Activated CD4-positive, alpha-beta T cell treated with anti-CD3 and anti-CD28 coated beads for 36 hours (primary cell): ENCODE data around the gene PCDHGB2. TPM values are rescaled to one million over a fixed set of nuclear protein-coding genes. Genes with fewer than 3 reads are reported as not detected.
"Not testable (repeated sequence)": the region's sequence is repeated elsewhere in the genome, so short reads cannot be mapped to it uniquely, and the experiment has no call there.

ENCODE experiments used
- ATAC-seq: fragments of 200-7000 bp; cut with Tn5 transposase; one replicate; pipeline ENCODE4 v1.10.0; 2021; ENCODE audit warnings: mild to moderate bottlenecking, moderate library complexity
- CTCF ChIA-PET: fragments of 350-600 bp; sonication (Branson Sonifier 250); formaldehyde crosslinking; loops from one replicate; lab custom pipeline; 2021; ENCODE audit warnings: antibody characterized with exemption; lab: Charles Lee
- POLR2A ChIA-PET: fragments of 350-600 bp; sonication (Branson Sonifier 250); formaldehyde crosslinking; loops from one replicate; lab custom pipeline; 2021; ENCODE audit warnings: antibody characterized with exemption, inconsistent platforms; lab: Charles Lee
- DNase-seq: peaks from one replicate; pipeline ENCODE4 v3.0.0-alpha.2; 2020
- H3K27ac Mint-ChIP-seq: one replicate; pipeline ENCODE4 v1.8.0; 2021; ENCODE audit warnings: mixed read lengths
- H3K27me3 Mint-ChIP-seq: one replicate; pipeline ENCODE4 v1.8.0; 2021; ENCODE audit warnings: mixed read lengths
- H3K36me3 Mint-ChIP-seq: one replicate; pipeline ENCODE4 v1.8.0; 2021; ENCODE audit warnings: low read depth, mixed read lengths
- H3K4me1 Mint-ChIP-seq: one replicate; pipeline ENCODE4 v1.8.0; 2021; ENCODE audit warnings: mixed read lengths
- H3K4me3 Mint-ChIP-seq: one replicate; pipeline ENCODE4 v1.8.0; 2021; ENCODE audit warnings: mild to moderate bottlenecking, moderate library complexity, mixed read lengths
- H3K9me3 Mint-ChIP-seq: one replicate; pipeline ENCODE4 v1.8.0; 2021; ENCODE audit warnings: low read depth, mixed read lengths
- intact Hi-C, 2 experiments: fragments of 100-400 bp; cut with DNase I in 1 of 2; cut with micrococcal nuclease in 1 of 2; formaldehyde crosslinking; loops; one replicate each; pipeline versions ENCODE4 v1.14.2 to v1.15.1; 2022 to 2024; cut with DNase I, micrococcal nuclease
- total RNA-seq, 2 experiments: library from RNA; stranded (reverse); gene quantifications; one replicate each; pipeline ENCODE4 v1.2.3, GENCODE V29; 2021

The PCDHGB2 gene
- total RNA-seq = under 1 TPM; 0.07 to 0.18 TPM

- Mint-ChIP-seq H3K4me1 (peaks cover 2% of the 10 kb centered on the region), H3K9me3 (peaks cover 32% of the 10 kb centered on the region), H3K27me3 (peaks cover 76% of the 10 kb centered on the region), H3K27ac (no peak within 1 kb of the TSS), H3K36me3 (peaks cover 26% of the 10 kb centered on the region), H3K4me3 (peak within 1 kb of the TSS; percentile 61)
- POLR2A ChIA-PET = no interaction called here
- intact Hi-C loops = loop anchor here (5.0 to 10.0 kb wide), 5 partner anchors 115 to 565 kb away; partner anchors contain the start of genes PCDHA12 (in 1 of the 2), PCDHA2 (in 1 of the 2), PCDHA8 (in 1 of the 2) and PCDHA9 (in 1 of the 2)
- ATAC-seq (peak; percentile 19), DNase-seq (no peak)
- CTCF ChIA-PET = interaction anchor here (1.0 to 2.4 kb wide), 5 partner anchors 10 to 204 kb away, joined by 3 to 6 read pairs (median 4); partner anchors contain the start of gene PCDHGA12
These were observed at the start of gene PCDHGB2 for GRCh38 chr5:141359790-141360426. TSS of gene PCDHGB2 (plus strand) at chr5:141359994. CDS start at chr5:141360136, 142 bp downstream.

- peaks cover 68% of the 10 kb centered on the region for H3K36me3 Mint-ChIP-seq
These were observed 46.1 kb upstream of the PCDHGB2 start for GRCh38 chr5:141313711-141314110.

GRCh38 chr5:141316963-141317362 lies 42.8 kb upstream of the PCDHGB2 start:
- POLR2A ChIA-PET = not testable (repeated sequence)
- peaks cover 23% of the 10 kb centered on the region for H3K4me1 Mint-ChIP-seq

More at GRCh38 chr5:141313711-141314110, 46.1 kb upstream of the PCDHGB2 start:
- intact Hi-C loops = no loop called here
- ChIA-PET CTCF (no interaction called here), POLR2A (no interaction called here)
- Mint-ChIP-seq H3K27me3 (no peaks in the 10 kb centered on the region), H3K9me3 (peaks cover 57% of the 10 kb centered on the region), H3K4me1 (peaks cover 4% of the 10 kb centered on the region), H3K4me3 (no peak overlapping the region), H3K27ac (no peak overlapping the region)
- ATAC-seq (no peak), DNase-seq (no peak)

GRCh38 chr5:141319202-141319601 lies 40.6 kb upstream of the PCDHGB2 start:
- Mint-ChIP-seq H3K4me1 (peaks cover 23% of the 10 kb centered on the region), H3K9me3 (peaks cover 40% of the 10 kb centered on the region), H3K27me3 (no peaks in the 10 kb centered on the region), H3K27ac (no peak overlapping the region), H3K4me3 (peak overlapping the region; percentile 91), H3K36me3 (peaks cover 73% of the 10 kb centered on the region)
- CTCF ChIA-PET = interaction anchor here (0.7 to 3.6 kb wide), 14 partner anchors 9 to 915 kb away, joined by 3 to 25 read pairs (median 4); partner anchors contain the start of genes PCDHGA1, PCDHGA11, PCDHGB3 and PCDHGB6
- no peak for ATAC-seq
- POLR2A ChIA-PET = no interaction called here
- DNase-seq = no peak
- intact Hi-C loops = no loop called here

More at GRCh38 chr5:141316963-141317362, 42.8 kb upstream of the PCDHGB2 start:
- H3K27ac Mint-ChIP-seq, intact Hi-C loops, ATAC-seq, H3K27me3 Mint-ChIP-seq, DNase-seq, H3K4me3 Mint-ChIP-seq: not testable (repeated sequence)
- Mint-ChIP-seq H3K36me3 (peaks cover 82% of the 10 kb centered on the region), H3K9me3 (peaks cover 51% of the 10 kb centered on the region)
- CTCF ChIA-PET = interaction anchor here (0.8 to 0.9 kb wide), 2 partner anchors 9 to 13 kb away, joined by 3 read pairs; partner anchors contain the start of gene SLC25A2

- H3K9me3 Mint-ChIP-seq = peaks cover 38% of the 10 kb centered on the region
- POLR2A ChIA-PET = interaction anchor here (0.8 to 1.4 kb wide), 2 partner anchors 10 to 50 kb away, joined by 4 read pairs; partner anchors contain the start of gene PCDHGB3
- DNase-seq = no peak
- peak overlapping the region; percentile 100 for H3K27ac Mint-ChIP-seq
- CTCF ChIA-PET = interaction anchor here (0.8 to 3.6 kb wide), 24 partner anchors 8 to 915 kb away, joined by 3 to 25 read pairs (median 4); partner anchors contain the start of genes PCDHGA1, PCDHGA10, PCDHGA11 and PCDHGA12
- H3K36me3 Mint-ChIP-seq = peaks cover 70% of the 10 kb centered on the region
- ATAC-seq = no peak
- peaks cover 2% of the 10 kb centered on the region for H3K27me3 Mint-ChIP-seq
- H3K4me3 Mint-ChIP-seq = peak overlapping the region; percentile 91
- intact Hi-C loops = loop anchor here (1.0 to 10.0 kb wide), 13 partner anchors 61 to 919 kb away; partner anchors contain the start of genes ANKHD1 (in 1 of the 2), DELE1 (in 1 of the 2), DIAPH1 (in 1 of the 2) and HDAC3 (in 1 of the 2)
- peaks cover 23% of the 10 kb centered on the region for H3K4me1 Mint-ChIP-seq
These were observed 40.1 kb upstream of the PCDHGB2 start for GRCh38 chr5:141319699-141320098.

GRCh38 chr5:141320225-141321169 lies 39.3 kb upstream of the PCDHGB2 start, which contains the start of gene TAF7:
TSS of gene TAF7 (minus strand) at chr5:141320784. CDS start at chr5:141320044, 740 bp downstream.
- Mint-ChIP-seq H3K27me3 (peaks cover 2% of the 10 kb centered on the region), H3K4me3 (peak within 1 kb of the TSS; percentile 91), H3K9me3 (peaks cover 32% of the 10 kb centered on the region), H3K27ac (peak within 1 kb of the TSS; percentile 100), H3K4me1 (peaks cover 23% of the 10 kb centered on the region), H3K36me3 (peaks cover 62% of the 10 kb centered on the region)
- DNase-seq (peak; percentile 96), ATAC-seq (peak; percentile 96)
- intact Hi-C loops = loop anchor here (1.0 to 10.0 kb wide), 13 partner anchors 62 to 920 kb away; partner anchors contain the start of genes ANKHD1 (in 1 of the 2), DELE1 (in 1 of the 2), DIAPH1 (in 1 of the 2) and HDAC3 (in 1 of the 2)
- ChIA-PET CTCF (interaction anchor here (0.5 to 3.6 kb wide), 31 partner anchors 8 to 1693 kb away, joined by 3 to 25 read pairs (median 4); partner anchors contain the start of genes PCDHGA1, PCDHGA10, PCDHGA11 and PCDHGA12), POLR2A (interaction anchor here (0.8 to 1.4 kb wide), 3 partner anchors 10 to 50 kb away, joined by 3 to 4 read pairs (median 4); partner anchors contain the start of gene PCDHGB3)

GRCh38 chr5:141322261-141322660 lies 37.5 kb upstream of the PCDHGB2 start:
- Mint-ChIP-seq H3K27ac (no peak overlapping the region), H3K4me1 (peaks cover 25% of the 10 kb centered on the region), H3K36me3 (peaks cover 52% of the 10 kb centered on the region), H3K27me3 (peaks cover 10% of the 10 kb centered on the region), H3K4me3 (no peak overlapping the region), H3K9me3 (peaks cover 34% of the 10 kb centered on the region)
- no peak for ATAC-seq
- intact Hi-C loops = loop anchor here (5.0 to 10.0 kb wide), 6 partner anchors 240 to 685 kb away; partner anchors contain the start of genes DELE1 (in 1 of the 2), HDAC3 (in 1 of the 2), RELL2 (in 1 of the 2) and RNF14 (in 1 of the 2)
- no peak for DNase-seq
- ChIA-PET CTCF (interaction anchor here (0.7 to 1.4 kb wide), 3 partner anchors 9 to 22 kb away, joined by 3 to 5 read pairs (median 3); partner anchors contain the start of genes PCDHGA1 and PCDHGA3), POLR2A (no interaction called here)

GRCh38 chr5:141326088-141326854 lies 33.5 kb upstream of the PCDHGB2 start:
- CTCF ChIA-PET = interaction anchor here (0.7 to 4.1 kb wide), 4 partner anchors 10 to 318 kb away, joined by 3 to 22 read pairs (median 3); partner anchors contain the start of gene PCDHGA2
- Mint-ChIP-seq H3K27ac (peak overlapping the region; percentile 72), H3K4me1 (peaks cover 4% of the 10 kb centered on the region), H3K27me3 (peaks cover 29% of the 10 kb centered on the region), H3K4me3 (peak overlapping the region; percentile 72), H3K9me3 (peaks cover 22% of the 10 kb centered on the region), H3K36me3 (peaks cover 19% of the 10 kb centered on the region)
- intact Hi-C loops = loop anchor here in 1 of 2 experiments (2.0 to 10.0 kb wide), 2 partner anchors 233 to 599 kb away; partner anchors contain the start of gene DELE1
- POLR2A ChIA-PET = no interaction called here
- ATAC-seq = peak; percentile 94
- DNase-seq = peak; percentile 84

- Mint-ChIP-seq H3K27ac (no peak overlapping the region), H3K4me1 (peaks cover 2% of the 10 kb centered on the region), H3K36me3 (peaks cover 16% of the 10 kb centered on the region), H3K9me3 (peaks cover 24% of the 10 kb centered on the region), H3K4me3 (no peak overlapping the region), H3K27me3 (peaks cover 39% of the 10 kb centered on the region)
- ATAC-seq (no peak), DNase-seq (peak; percentile 19)
- POLR2A ChIA-PET = no interaction called here
- CTCF ChIA-PET = interaction anchor here (0.6 to 4.1 kb wide), 11 partner anchors 8 to 235 kb away, joined by 3 to 23 read pairs (median 4); partner anchors contain the start of genes PCDHGA2 and TAF7
- intact Hi-C loops = loop anchor here in 1 of 2 experiments (10.0 kb wide), 1 partner anchor 597 kb away; the partner anchor contains the start of gene DELE1
These were observed 31.6 kb upstream of the PCDHGB2 start for GRCh38 chr5:141328231-141328630.
